H9 (cell line): ENCODE results near the gene MTFMT. TPM values are rescaled to one million over a fixed set of nuclear protein-coding genes. Genes with fewer than 3 reads are reported as not detected.

Experiments used
- DNase-seq: peaks from one replicate; pipeline ENCODE4 v3.0.0-alpha.2; 2017
- H2AFZ ChIP-seq: one replicate; pipeline ENCODE4 v1.6.1; 2013; ENCODE audit warnings: mild to moderate bottlenecking, low read length, control low read depth, moderate library complexity
- H2AK5ac ChIP-seq: 2 replicates; pipeline ENCODE4 v1.6.1; 2013; ENCODE audit warnings: low read length, control low read depth, mixed read lengths; ENCODE audit not compliant: insufficient read length
- H2BK120ac ChIP-seq: one replicate; pipeline ENCODE4 v1.6.1; 2013; ENCODE audit warnings: low read depth, mild to moderate bottlenecking, low read length, control low read depth, inconsistent platforms; ENCODE audit not compliant: poor library complexity, severe bottlenecking
- H2BK12ac ChIP-seq: 2 replicates; pipeline ENCODE4 v1.6.1; 2013; ENCODE audit warnings: low read length, control low read depth, mixed read lengths, low read depth; ENCODE audit not compliant: insufficient read length
- H2BK15ac ChIP-seq: 2 replicates; pipeline ENCODE4 v1.6.1; 2013; ENCODE audit warnings: low read depth, low read length, control low read depth
- H2BK20ac ChIP-seq: one replicate; pipeline ENCODE4 v1.6.1; 2013; ENCODE audit warnings: low read depth, mild to moderate bottlenecking, low read length, control low read depth, inconsistent platforms; ENCODE audit not compliant: poor library complexity, severe bottlenecking
- H2BK5ac ChIP-seq: 2 replicates; pipeline ENCODE4 v1.6.1; 2013; ENCODE audit warnings: low read length, control low read depth, mixed read lengths; ENCODE audit not compliant: insufficient read length
- H3K14ac ChIP-seq: 2 replicates; pipeline ENCODE4 v1.6.1; 2013; ENCODE audit warnings: low read length, control low read depth; ENCODE audit not compliant: insufficient read depth
- H3K18ac ChIP-seq: 2 replicates; pipeline ENCODE4 v1.6.1; 2013; ENCODE audit warnings: low read depth, mild to moderate bottlenecking, mixed read lengths, low read length, control low read depth; ENCODE audit not compliant: insufficient read length
- H3K23ac ChIP-seq: 2 replicates; pipeline ENCODE4 v1.6.1; 2013; ENCODE audit warnings: low read length, control low read depth, mixed read lengths, low read depth; ENCODE audit not compliant: insufficient read length
- H3K23me2 ChIP-seq: 2 replicates; pipeline ENCODE4 v1.6.1; 2013; ENCODE audit warnings: low read depth, mild to moderate bottlenecking, mixed read lengths, low read length, control low read depth; ENCODE audit not compliant: insufficient read length, poor library complexity, severe bottlenecking
- H3K27ac ChIP-seq: 2 replicates; pipeline ENCODE4 v1.5.1; 2013; ENCODE audit warnings: low read length, control low read depth, mixed read lengths, low read depth; ENCODE audit not compliant: insufficient read length
- H3K27me3 ChIP-seq: 2 replicates; pipeline ENCODE4 v1.6.1; 2013; ENCODE audit warnings: low read length, control low read depth, inconsistent platforms; ENCODE audit not compliant: insufficient read depth
- H3K4ac ChIP-seq: 2 replicates; pipeline ENCODE4 v1.6.1; 2013; ENCODE audit warnings: low read depth, mild to moderate bottlenecking, control low read depth, inconsistent platforms, low read length, moderate library complexity
- H3K4me1 ChIP-seq: 2 replicates; pipeline ENCODE4 v1.6.1; 2013; ENCODE audit warnings: low read length, control low read depth, inconsistent platforms; ENCODE audit not compliant: insufficient read depth
- H3K4me2 ChIP-seq: 2 replicates; pipeline ENCODE4 v1.6.1; 2013; ENCODE audit warnings: low read length, control low read depth, mixed read lengths; ENCODE audit not compliant: insufficient read length, insufficient read depth
- H3K56ac ChIP-seq: 2 replicates; pipeline ENCODE4 v1.6.1; 2013; ENCODE audit warnings: low read depth, mild to moderate bottlenecking, mixed read lengths, low read length, control low read depth; ENCODE audit not compliant: insufficient read length
- H3K79me1 ChIP-seq: 2 replicates; pipeline ENCODE4 v1.6.1; 2013; ENCODE audit warnings: low read depth, mild to moderate bottlenecking, moderate library complexity, low read length, control low read depth, inconsistent platforms; ENCODE audit not compliant: insufficient read depth, poor library complexity, severe bottlenecking
- H3K79me2 ChIP-seq: 2 replicates; pipeline ENCODE4 v1.6.1; 2013; ENCODE audit warnings: low read length, control low read depth, inconsistent platforms; ENCODE audit not compliant: insufficient read depth
- H3K9ac ChIP-seq: 2 replicates; pipeline ENCODE4 v1.6.1; 2013; ENCODE audit warnings: low read length, control low read depth, mixed read lengths; ENCODE audit not compliant: insufficient read length; ENCODE audit errors: extremely low read depth
- H3K9me3 ChIP-seq: one replicate; pipeline ENCODE4 v1.6.1; 2013; ENCODE audit warnings: low read depth, low read length, inconsistent platforms; ENCODE audit not compliant: control insufficient read depth
- H3T11ph ChIP-seq: one replicate; pipeline ENCODE4 v1.6.1; 2013; ENCODE audit warnings: mild to moderate bottlenecking, low read length, control low read depth, inconsistent platforms
- H4K20me1 ChIP-seq: one replicate; pipeline ENCODE4 v1.6.1; 2013; ENCODE audit not compliant: control insufficient read depth, insufficient read length, insufficient read depth
- H4K5ac ChIP-seq: 2 replicates; pipeline ENCODE4 v1.6.1; 2013; ENCODE audit warnings: low read depth, mild to moderate bottlenecking, mixed read lengths, low read length, control low read depth; ENCODE audit not compliant: insufficient read length
- H4K8ac ChIP-seq: replicated peaks from 2 replicates; pipeline ENCODE4 v1.6.1; 2013; ENCODE audit warnings: low read length, control low read depth, mixed read lengths, low read depth; ENCODE audit not compliant: insufficient read length
- H4K91ac ChIP-seq: 2 replicates; pipeline ENCODE4 v1.6.1; 2013; ENCODE audit warnings: low read depth, mild to moderate bottlenecking, moderate library complexity, mixed read lengths, low read length, control low read depth; ENCODE audit not compliant: insufficient read length
- H3K27ac Mint-ChIP-seq, 3 experiments: 2 replicates in 2 of 3; 3 replicates in 1 of 3; pipeline ENCODE4 v1.8.0; 2020 to 2021; ENCODE audit warnings: mixed read lengths in 3 of 3, mild to moderate bottlenecking in 1 of 3, moderate library complexity in 1 of 3
- H3K27me3 Mint-ChIP-seq: 2 replicates; pipeline ENCODE4 v1.8.0; 2021; ENCODE audit warnings: low read depth, mild to moderate bottlenecking, moderate library complexity, mixed read lengths
- H3K36me3 Mint-ChIP-seq, 3 experiments: 2 replicates in 2 of 3; 3 replicates in 1 of 3; pipeline ENCODE4 v1.8.0; 2020 to 2021; ENCODE audit warnings: low read depth in 3 of 3, mixed read lengths in 3 of 3; ENCODE audit not compliant: insufficient read depth in 1 of 3
- H3K4me1 Mint-ChIP-seq, 2 experiments: 2 replicates each; pipeline ENCODE4 v1.8.0; 2020; ENCODE audit warnings: mixed read lengths in 2 of 2
- H3K4me3 Mint-ChIP-seq, 2 experiments: 2 replicates in 1 of 2; 3 replicates in 1 of 2; pipeline ENCODE4 v1.8.0; 2020 to 2021; ENCODE audit warnings: mild to moderate bottlenecking in 2 of 2, mixed read lengths in 2 of 2, moderate library complexity in 1 of 2
- H3K9me3 Mint-ChIP-seq, 2 experiments: 2 replicates in 1 of 2; 3 replicates in 1 of 2; pipeline ENCODE4 v1.8.0; 2020; ENCODE audit warnings: mild to moderate bottlenecking in 2 of 2, mixed read lengths in 2 of 2, moderate library complexity in 1 of 2
- CTCF ChIP-seq: fragments of 200-600 bp; sonication (generic); conservative IDR thresholded peaks from 3 replicates; pipeline ENCODE4 v1.8.0; 2021; ENCODE audit warnings: antibody characterized with exemption, mild to moderate bottlenecking
- whole genome bisulfite sequencing: extraction: QIAGEN DNeasy Blood & Tissue Kit; methylation state at CpG from one replicate; pipeline ENCODE4 v1.1.7; 2013; ENCODE audit warnings: missing lambda C conversion rate, low lambda C conversion rate, mixed read lengths; ENCODE audit not compliant: insufficient read length; ENCODE audit errors: extremely low coverage; 5-methylcytosine and 5-hydroxymethylcytosine counted together
- total RNA-seq: library from RNA; stranded (reverse); gene quantifications from 2 replicates; pipeline ENCODE4 v1.2.1, GENCODE V29; 2021

Gene MTFMT
- total RNA-seq, 1 experiment from 2014 or later: 16.0 TPM

- no peaks in the 10 kb centered on the region for H3K9me3 ChIP-seq
- H3K23ac ChIP-seq: no peak overlapping the region
- no peak overlapping the region for H3K18ac ChIP-seq
- no peak overlapping the region for H3K9ac ChIP-seq
- no peak overlapping the region for H3K27ac ChIP-seq
- WGBS: no CpG with 5 or more reads among the region's 6 CpGs
- DNase-seq: no peak
- no peak overlapping the region for H2BK15ac ChIP-seq
- no peak overlapping the region for H3K4ac ChIP-seq
- H3K27ac Mint-ChIP-seq: no peak overlapping the region
- no peak overlapping the region for H2BK20ac ChIP-seq
- H3K27me3 ChIP-seq: no peaks in the 10 kb centered on the region
- no peak overlapping the region for H3K4me2 ChIP-seq
- H2BK5ac ChIP-seq: no peak overlapping the region
- H4K91ac ChIP-seq: no peak overlapping the region
- H3T11ph ChIP-seq: no peak overlapping the region
- H3K4me1 Mint-ChIP-seq: peaks cover 6 to 8% of the 10 kb centered on the region in 2 experiments
- H3K23me2 ChIP-seq: no peaks in the 10 kb centered on the region
- no peak overlapping the region for H3K4me3 Mint-ChIP-seq
- no peak overlapping the region for H3K14ac ChIP-seq
- H2AFZ ChIP-seq: no peak overlapping the region
- H3K36me3 Mint-ChIP-seq: no peaks in the 10 kb centered on the region
- no peak overlapping the region for H3K56ac ChIP-seq
- H3K9me3 Mint-ChIP-seq: no peaks in the 10 kb centered on the region
- H4K8ac ChIP-seq: no peak overlapping the region
- no peak overlapping the region for H4K5ac ChIP-seq
- H3K79me1 ChIP-seq: no peaks in the 10 kb centered on the region
- no peak for TF ChIP-seq CTCF
- H3K27me3 Mint-ChIP-seq: peaks cover 5% of the 10 kb centered on the region; the same call in 1 of the 2 replicates
- no peaks in the 10 kb centered on the region for H3K4me1 ChIP-seq
- H2AK5ac ChIP-seq: no peak overlapping the region
- no peaks in the 10 kb centered on the region for H3K79me2 ChIP-seq
- H4K20me1 ChIP-seq: no peaks in the 10 kb centered on the region
- no peak overlapping the region for H2BK120ac ChIP-seq
- H2BK12ac ChIP-seq: no peak overlapping the region
Observed at GRCh38 chr15:65040461-65040860, 11.0 kb upstream of the MTFMT start.
